HepG2 (cell line): ENCODE data around the gene CORO7. TPM values are rescaled to one million over a fixed set of nuclear protein-coding genes. Genes with fewer than 3 reads are reported as not detected.

ENCODE experiments used
- AKAP8 ChIP-seq: sonication (generic); formaldehyde crosslinking; IDR thresholded peaks from 2 replicates; pipeline ENCODE4 v1.5.1; 2020; ENCODE audit warnings: mild to moderate bottlenecking, missing genetic modification reagents
- CBFB ChIP-seq: sonication (generic); formaldehyde crosslinking; IDR thresholded peaks from 2 replicates; pipeline ENCODE4 v1.4.0; 2020; ENCODE audit warnings: missing genetic modification reagents
- DNMT1 ChIP-seq: sonication (generic); formaldehyde crosslinking; IDR thresholded peaks from 2 replicates; pipeline ENCODE4 v1.5.1; 2020; ENCODE audit warnings: mild to moderate bottlenecking, missing genetic modification reagents
- KDM1A ChIP-seq: IDR thresholded peaks from 2 replicates; pipeline ENCODE4 v1.6.1; 2016; ENCODE audit warnings: missing compliant biosample characterization
- MTF1 ChIP-seq: sonication (generic); formaldehyde crosslinking; IDR thresholded peaks from 2 replicates; pipeline ENCODE4 v1.5.0; 2020; ENCODE audit warnings: missing genetic modification reagents
- NCOA2 ChIP-seq: sonication (generic); formaldehyde crosslinking; IDR thresholded peaks from 2 replicates; pipeline ENCODE4 v1.8.0; 2022; ENCODE audit warnings: inconsistent platforms
- NFRKB ChIP-seq: fragments of 450-650 bp; IDR thresholded peaks from 2 replicates; pipeline ENCODE4 v1.6.1; 2017
- RNF2 ChIP-seq: fragments of 450-650 bp; conservative IDR thresholded peaks from 2 replicates; pipeline ENCODE4 v1.6.1; 2016; ENCODE audit warnings: low read depth
- SOX13 ChIP-seq, 3 experiments: fragments of 450-650 bp in 1 of 3; sonication (generic) in 1 of 3; formaldehyde crosslinking in 1 of 3; IDR thresholded peaks in 2 of 3; conservative IDR thresholded peaks in 1 of 3; 2 replicates each; pipeline versions ENCODE4 v1.5.0 to v1.6.1; 2016 to 2020; ENCODE audit warnings: antibody characterized with exemption in 1 of 3, mild to moderate bottlenecking in 1 of 3, missing compliant biosample characterization in 1 of 3, missing genetic modification reagents in 1 of 3, moderate library complexity in 1 of 3
- SP140L ChIP-seq: sonication (generic); formaldehyde crosslinking; IDR thresholded peaks from 2 replicates; pipeline ENCODE4 v1.4.0; 2020; ENCODE audit warnings: missing genetic modification reagents, borderline replicate concordance
- TBP ChIP-seq: sonication (generic); formaldehyde crosslinking; IDR thresholded peaks from 2 replicates; pipeline ENCODE4 v1.5.0; 2020; ENCODE audit warnings: missing genetic modification reagents
- ZFYVE20 ChIP-seq: sonication (generic); formaldehyde crosslinking; IDR thresholded peaks from 2 replicates; pipeline ENCODE4 v1.8.0; 2023; ENCODE audit warnings: low read depth, mild to moderate bottlenecking, moderate library complexity, missing genetic modification reagents, borderline replicate concordance
- ZMAT5 ChIP-seq: sonication (generic); formaldehyde crosslinking; IDR thresholded peaks from 2 replicates; pipeline ENCODE4 v1.5.0; 2020; ENCODE audit warnings: mild to moderate bottlenecking, low read depth, missing genetic modification reagents, borderline replicate concordance
- ZNF3 ChIP-seq: IDR thresholded peaks from 2 replicates; pipeline ENCODE4 v1.7.0; 2017; ENCODE audit warnings: inconsistent platforms
- ZNF337 ChIP-seq: sonication (generic); formaldehyde crosslinking; IDR thresholded peaks from 2 replicates; pipeline ENCODE4 v1.5.1; 2020; ENCODE audit warnings: missing genetic modification reagents, low read depth, mild to moderate bottlenecking, borderline replicate concordance
- ZNF431 ChIP-seq: sonication (generic); formaldehyde crosslinking; IDR thresholded peaks from 2 replicates; pipeline ENCODE4 v1.9.0; 2022; ENCODE audit warnings: missing genetic modification reagents, low read depth, mild to moderate bottlenecking, borderline replicate concordance
- ZNF550 ChIP-seq: sonication (generic); formaldehyde crosslinking; IDR thresholded peaks from 2 replicates; pipeline ENCODE4 v1.4.0; 2020; ENCODE audit warnings: mild to moderate bottlenecking, missing genetic modification reagents, borderline replicate concordance
- ZNF770 ChIP-seq: sonication (generic); formaldehyde crosslinking; IDR thresholded peaks from 2 replicates; pipeline ENCODE4 v1.5.0; 2020; ENCODE audit warnings: mild to moderate bottlenecking, missing genetic modification reagents
- ZNF776 ChIP-seq: sonication (generic); formaldehyde crosslinking; IDR thresholded peaks from 2 replicates; pipeline ENCODE4 v1.4.0; 2020; ENCODE audit warnings: mild to moderate bottlenecking, missing genetic modification reagents
- ZNF891 ChIP-seq: sonication (generic); formaldehyde crosslinking; IDR thresholded peaks from 2 replicates; pipeline ENCODE4 v1.5.0; 2020; ENCODE audit warnings: mild to moderate bottlenecking, missing genetic modification reagents
- polyA plus RNA-seq, 8 experiments: library from polyadenylated mRNA; depleted of rRNA in 3 of 8; stranded (reverse) in 7 of 8; unstranded in 1 of 8; fragments of >200 nt; fragmentation: Illumina TruSeq in 4 of 8; extraction: Trizol in 4 of 8; gene quantifications; 2 replicates each; pipeline versions ENCODE4 v1.2.1 to v1.2.3, GENCODE V29; 2011 to 2016; ENCODE audit warnings: low read depth in 4 of 8, missing spikeins in 1 of 8, mixed read lengths in 1 of 8; ENCODE audit not compliant: insufficient read depth in 1 of 8
- total RNA-seq, 5 experiments: library from RNA; depleted of rRNA; stranded (reverse); fragments of >200 nt; fragmentation: Illumina TruSeq; extraction: Trizol; gene quantifications; 2 replicates each; pipeline ENCODE4 v1.2.3, GENCODE V29; 2016; ENCODE audit warnings: low read depth in 1 of 5
- TF ChIP-seq, protein P1 (sequence below): sonication (generic); formaldehyde crosslinking; IDR thresholded peaks from 2 replicates; pipeline ENCODE4 v1.8.0; 2022; ENCODE audit warnings: missing genetic modification reagents, mild to moderate bottlenecking, inconsistent platforms, borderline replicate concordance
- TF ChIP-seq, protein P2 (sequence below): sonication (generic); formaldehyde crosslinking; IDR thresholded peaks from 2 replicates; pipeline ENCODE4 v1.4.0; 2020; ENCODE audit warnings: mild to moderate bottlenecking, missing genetic modification reagents
- TF ChIP-seq, protein P3 (sequence below): sonication (generic); formaldehyde crosslinking; IDR thresholded peaks from 2 replicates; pipeline ENCODE4 v1.5.0; 2020; ENCODE audit warnings: missing genetic modification reagents, mild to moderate bottlenecking, borderline replicate concordance
- TF ChIP-seq, protein P4 (sequence below): sonication (generic); formaldehyde crosslinking; IDR thresholded peaks from 2 replicates; pipeline ENCODE4 v1.9.0; 2021; ENCODE audit warnings: missing genetic modification reagents, borderline replicate concordance

CORO7 gene
- total and polyA plus RNA-seq, 2 of the 13 experiments (the other 11 are each of a cell fraction or from before 2014, with no cell fraction given), result 9.9 to 14.3 TPM

- TF ChIP-seq AKAP8 (peak; percentile 84; the same call in 1 of the 2 replicates), KDM1A (CRISPR knock-in tag) (peak; percentile 99), ZMAT5 (CRISPR knock-in tag) (no peak), ZNF431 (no peak), ZNF891 (no peak; the same call in 1 of the 2 replicates), NFRKB (no peak), SOX13 (IDR thresholded peaks at IDR 0.05) (no peak), SOX13 (CRISPR knock-in tag; conservative IDR thresholded peaks at IDR 0.05 in 1 of 2, IDR thresholded peaks at IDR 0.05 in 1 of 2) (peak in 1 of 2 experiments; percentile 34; a peak in 1 of 4 replicates), ZNF776 (no peak), SP140L (CRISPR knock-in tag) (no peak), MTF1 (CRISPR knock-in tag) (no peak), ZNF770 (CRISPR knock-in tag) (peak; percentile 52; the same call in 1 of the 2 replicates), NCOA2 (peak; percentile 77), DNMT1 (CRISPR knock-in tag) (no peak), ZNF337 (CRISPR knock-in tag) (no peak), ZNF550 (no peak), ZFYVE20 (CRISPR knock-in tag) (peak; percentile 60; the same call in 1 of the 2 replicates), ZNF3 (CRISPR knock-in tag) (peak; percentile 71; the same call in 1 of the 2 replicates), RNF2 (no peak), TBP (CRISPR knock-in tag) (no peak), CBFB (CRISPR knock-in tag) (no peak)
- TF ChIP-seq, protein P1, sequence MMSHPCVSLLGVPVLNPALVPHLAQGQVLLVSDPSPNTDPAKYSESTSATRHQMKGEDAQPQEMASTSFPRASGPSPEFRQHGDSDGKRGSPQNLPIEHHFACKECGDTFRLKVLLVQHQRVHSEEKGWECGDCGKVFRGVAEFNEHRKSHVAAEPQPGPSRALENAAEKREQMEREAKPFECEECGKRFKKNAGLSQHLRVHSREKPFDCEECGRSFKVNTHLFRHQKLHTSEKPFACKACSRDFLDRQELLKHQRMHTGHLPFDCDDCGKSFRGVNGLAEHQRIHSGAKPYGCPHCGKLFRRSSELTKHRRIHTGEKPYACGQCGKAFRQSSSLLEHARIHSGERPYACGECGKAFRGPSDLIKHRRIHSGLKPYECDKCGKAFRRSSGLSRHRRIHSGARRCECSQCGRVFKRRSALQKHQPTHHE (CRISPR knock-in tag), result no peak
- TF ChIP-seq, protein P2, sequence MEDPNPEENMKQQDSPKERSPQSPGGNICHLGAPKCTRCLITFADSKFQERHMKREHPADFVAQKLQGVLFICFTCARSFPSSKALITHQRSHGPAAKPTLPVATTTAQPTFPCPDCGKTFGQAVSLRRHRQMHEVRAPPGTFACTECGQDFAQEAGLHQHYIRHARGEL (CRISPR knock-in tag), result peak; percentile 61; the same call in 1 of the 2 replicates
- TF ChIP-seq, protein P3, sequence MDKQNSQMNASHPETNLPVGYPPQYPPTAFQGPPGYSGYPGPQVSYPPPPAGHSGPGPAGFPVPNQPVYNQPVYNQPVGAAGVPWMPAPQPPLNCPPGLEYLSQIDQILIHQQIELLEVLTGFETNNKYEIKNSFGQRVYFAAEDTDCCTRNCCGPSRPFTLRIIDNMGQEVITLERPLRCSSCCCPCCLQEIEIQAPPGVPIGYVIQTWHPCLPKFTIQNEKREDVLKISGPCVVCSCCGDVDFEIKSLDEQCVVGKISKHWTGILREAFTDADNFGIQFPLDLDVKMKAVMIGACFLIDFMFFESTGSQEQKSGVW, result no peak
- TF ChIP-seq, protein P4, sequence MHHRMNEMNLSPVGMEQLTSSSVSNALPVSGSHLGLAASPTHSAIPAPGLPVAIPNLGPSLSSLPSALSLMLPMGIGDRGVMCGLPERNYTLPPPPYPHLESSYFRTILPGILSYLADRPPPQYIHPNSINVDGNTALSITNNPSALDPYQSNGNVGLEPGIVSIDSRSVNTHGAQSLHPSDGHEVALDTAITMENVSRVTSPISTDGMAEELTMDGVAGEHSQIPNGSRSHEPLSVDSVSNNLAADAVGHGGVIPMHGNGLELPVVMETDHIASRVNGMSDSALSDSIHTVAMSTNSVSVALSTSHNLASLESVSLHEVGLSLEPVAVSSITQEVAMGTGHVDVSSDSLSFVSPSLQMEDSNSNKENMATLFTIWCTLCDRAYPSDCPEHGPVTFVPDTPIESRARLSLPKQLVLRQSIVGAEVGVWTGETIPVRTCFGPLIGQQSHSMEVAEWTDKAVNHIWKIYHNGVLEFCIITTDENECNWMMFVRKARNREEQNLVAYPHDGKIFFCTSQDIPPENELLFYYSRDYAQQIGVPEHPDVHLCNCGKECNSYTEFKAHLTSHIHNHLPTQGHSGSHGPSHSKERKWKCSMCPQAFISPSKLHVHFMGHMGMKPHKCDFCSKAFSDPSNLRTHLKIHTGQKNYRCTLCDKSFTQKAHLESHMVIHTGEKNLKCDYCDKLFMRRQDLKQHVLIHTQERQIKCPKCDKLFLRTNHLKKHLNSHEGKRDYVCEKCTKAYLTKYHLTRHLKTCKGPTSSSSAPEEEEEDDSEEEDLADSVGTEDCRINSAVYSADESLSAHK (CRISPR knock-in tag), result no peak
Observed at GRCh38 chr16:4367393-4367856, 49.0 kb downstream of the CORO7 start (continued).
